K562 (cell line): ENCODE data around the gene SZT2.

Source experiments
- FOXA1 ChIP-seq: fragments of 450-650 bp; IDR thresholded peaks from 2 replicates; pipeline ENCODE4 v1.6.1; 2016; ENCODE audit warnings: mild to moderate bottlenecking, borderline replicate concordance
- NFE2L1 ChIP-seq: fragments of 450-650 bp; IDR thresholded peaks from 2 replicates; pipeline ENCODE4 v1.6.1; 2016; ENCODE audit warnings: missing genetic modification characterization, low read depth, mild to moderate bottlenecking, missing compliant biosample characterization, moderate library complexity, borderline replicate concordance
- SPI1 ChIP-seq: IDR thresholded peaks from 2 replicates; pipeline ENCODE4 v1.6.1; 2011; ENCODE audit warnings: low read depth, low read length, control low read depth, borderline replicate concordance
- ZC3H4 ChIP-seq: sonication (generic); formaldehyde crosslinking; IDR thresholded peaks from 2 replicates; pipeline ENCODE4 v1.9.0; 2021; ENCODE audit warnings: missing genetic modification reagents, borderline replicate concordance
- ZFP36 ChIP-seq: fragments of 150-350 bp; IDR thresholded peaks from 2 replicates; pipeline ENCODE4 v1.6.1; 2018; ENCODE audit warnings: low read length, low read depth; ENCODE audit not compliant: partially characterized antibody
- TF ChIP-seq, protein P1 (sequence below): sonication (generic); formaldehyde crosslinking; IDR thresholded peaks from 2 replicates; pipeline ENCODE4 v1.9.0; 2022; ENCODE audit warnings: mild to moderate bottlenecking, missing genetic modification reagents

DNA sequence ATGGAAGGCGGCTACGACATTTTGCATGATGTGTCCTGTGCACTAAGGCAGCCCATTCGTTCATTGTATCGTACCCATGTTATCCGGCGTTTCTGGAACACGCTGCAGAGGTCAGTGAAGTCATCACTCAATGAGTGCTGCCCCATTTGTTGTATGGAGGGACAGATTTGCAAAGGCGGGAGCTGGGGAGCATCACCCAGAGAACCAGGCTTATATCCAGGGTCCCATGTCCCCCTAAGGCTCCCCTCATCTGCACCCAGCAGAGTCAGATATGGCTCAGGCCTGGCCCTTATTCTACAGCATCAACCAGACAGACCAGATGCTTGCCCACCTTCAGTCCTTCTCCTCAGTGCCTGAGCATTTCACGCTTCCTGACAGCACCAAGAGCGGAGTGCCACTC lies 31.2 kb downstream of the SZT2 start:
- TF ChIP-seq, protein P1, sequence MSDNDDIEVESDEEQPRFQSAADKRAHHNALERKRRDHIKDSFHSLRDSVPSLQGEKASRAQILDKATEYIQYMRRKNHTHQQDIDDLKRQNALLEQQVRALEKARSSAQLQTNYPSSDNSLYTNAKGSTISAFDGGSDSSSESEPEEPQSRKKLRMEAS (CRISPR knock-in tag), result no peak
- TF ChIP-seq FOXA1 (no peak), ZC3H4 (CRISPR knock-in tag) (no peak), NFE2L1 (tag) (no peak), ZFP36 (no peak), SPI1 (no peak)
